ENCODE data around the gene KCNJ4. TPM values are rescaled to one million over a fixed set of nuclear protein-coding genes. Genes with fewer than 3 reads are reported as not detected.

Gene KCNJ4
- total RNA-seq, 4 donors from 2014 or later: not detected

DNA sequence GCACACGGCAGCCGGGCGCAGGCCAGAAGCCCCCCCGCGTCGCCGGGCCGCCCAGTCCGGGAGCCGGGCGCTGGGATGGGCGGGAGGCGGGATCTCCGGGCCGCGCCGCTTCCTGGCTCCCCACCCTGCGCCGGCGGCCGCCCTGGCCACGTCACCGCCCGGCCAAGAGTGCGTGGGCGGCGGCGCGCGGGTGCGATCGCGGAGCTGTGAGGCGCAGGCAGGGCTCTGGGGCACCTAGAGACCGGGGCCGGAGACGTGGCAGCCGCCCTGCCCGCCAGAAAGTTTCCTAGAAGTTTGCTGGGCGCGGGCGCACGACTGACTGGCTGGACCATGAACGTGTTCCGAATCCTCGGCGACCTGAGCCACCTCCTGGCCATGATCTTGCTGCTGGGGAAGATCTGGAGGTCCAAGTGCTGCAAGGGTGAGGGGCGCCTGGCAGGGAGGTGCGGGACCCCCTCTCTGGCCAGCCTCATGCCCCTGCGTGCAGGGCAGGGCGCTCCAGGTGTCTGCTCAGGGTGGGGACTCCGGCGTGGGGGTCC, 13.0 kb upstream of the KCNJ4 start, which contains the start of gene KDELR3:
KDELR3 (plus strand) TSS at position 193 of the 539 bp plus-strand sequence; CDS start at position 331, 138 bp downstream.
- WGBS, 2 donors: 4 to 6% methylated on average over 5 to 15 of the region's 53 CpGs
- intact Hi-C loops (cut with DNase I): no loop called here
- peaks cover 0 to 16% of the 10 kb centered on the region in 2 donors for H3K4me1 ChIP-seq
- H3K36me3 ChIP-seq: no peaks in the 10 kb centered on the region
- H3K27ac ChIP-seq: no peak within 1 kb of the TSS
- TF ChIP-seq CTCF (IDR thresholded peaks at IDR 0.05): peak in 1 of 6 experiments; percentile 4
- TF ChIP-seq POLR2A (IDR thresholded peaks at IDR 0.05): peak in 1 of 2 donors; percentile 26
- H3K27me3 ChIP-seq: no peaks in the 10 kb centered on the region
- peak within 1 kb of the TSS in 2 of 3 donors; percentile 30 to 35 for H3K4me3 ChIP-seq (replicated peaks in 1 of 3)
- H3K9me3 ChIP-seq: no peaks in the 10 kb centered on the region
- peak; percentile 64 to 71 for DNase-seq

GRCh38 chr22:38467438-38467903, 12.5 kb upstream of the KCNJ4 start:
- Histone ChIP-seq H3K27ac (no peak overlapping the region), H3K4me1 (peaks cover 0 to 16% of the 10 kb centered on the region in 2 donors), H3K36me3 (no peaks in the 10 kb centered on the region), H3K27me3 (no peaks in the 10 kb centered on the region), H3K4me3 (replicated peaks in 1 of 3) (peak overlapping the region in 1 of 3 donors; percentile 30), H3K9me3 (no peaks in the 10 kb centered on the region)
- intact Hi-C loops (cut with DNase I): no loop called here
- WGBS, 2 donors: 22 to 24% methylated on average over 8 to 12 of the region's 20 CpGs
- no peak for DNase-seq
- no peak for TF ChIP-seq POLR2A (IDR thresholded peaks at IDR 0.05)
- TF ChIP-seq CTCF (IDR thresholded peaks at IDR 0.05): no peak

- H3K9me3 ChIP-seq: no peaks in the 10 kb centered on the region
- H3K4me1 ChIP-seq: peaks cover 4 to 25% of the 10 kb centered on the region in 2 donors
- intact Hi-C loops (cut with DNase I): no loop called here
- 85 to 88% methylated on average over 19 to 26 of the region's 26 CpGs for WGBS, 2 donors
- no peaks in the 10 kb centered on the region for H3K36me3 ChIP-seq
- no peaks in the 10 kb centered on the region for H3K27me3 ChIP-seq
- TF ChIP-seq CTCF (IDR thresholded peaks at IDR 0.05) (no peak), POLR2A (IDR thresholded peaks at IDR 0.05) (no peak)
- DNase-seq: no peak
- no peak overlapping the region for H3K27ac ChIP-seq
- no peak overlapping the region for H3K4me3 ChIP-seq (replicated peaks in 1 of 3)
Observed at GRCh38 chr22:38465673-38466490, 10.9 kb upstream of the KCNJ4 start.

- TF ChIP-seq POLR2A (IDR thresholded peaks at IDR 0.05) (no peak), CTCF (IDR thresholded peaks at IDR 0.05) (no peak)
- H3K36me3 ChIP-seq: no peaks in the 10 kb centered on the region
- intact Hi-C loops (cut with DNase I): no loop called here
- peaks cover 4 to 25% of the 10 kb centered on the region in 2 donors for H3K4me1 ChIP-seq
- H3K9me3 ChIP-seq: no peaks in the 10 kb centered on the region
- 59 to 63% methylated on average over 10 of the region's 10 CpGs for WGBS, 2 donors
- H3K27me3 ChIP-seq: no peaks in the 10 kb centered on the region
- DNase-seq: peak; percentile 25 to 32
- H3K4me3 ChIP-seq (replicated peaks in 1 of 3): no peak overlapping the region
- H3K27ac ChIP-seq: no peak overlapping the region
Observed at GRCh38 chr22:38464992-38465672, 10.1 kb upstream of the KCNJ4 start.

All from thyroid gland (tissue), 4 donors.